Peyer's patch (tissue), 4 donors: ENCODE results near the gene MAP4K5.

Source experiments
- CTCF ChIP-seq, 6 experiments: fragments of 450-650 bp in 4 of 6; fragments of 200-600 bp in 2 of 6; sonication (generic) in 1 of 6; IDR thresholded peaks; one replicate each; pipeline ENCODE4 v1.5.1; 2017 to 2019; ENCODE audit warnings: antibody characterized with exemption in 6 of 6, mild to moderate bottlenecking in 3 of 6, moderate library complexity in 1 of 6
- POLR2A ChIP-seq, 2 donors: fragments of 450-650 bp; IDR thresholded peaks; one replicate each; pipeline ENCODE4 v1.5.1; 2017; ENCODE audit warnings: antibody characterized with exemption in 2 of 2, mild to moderate bottlenecking in 2 of 2, moderate library complexity in 2 of 2

- TF ChIP-seq CTCF (IDR thresholded peaks at IDR 0.05) (no peak), POLR2A (IDR thresholded peaks at IDR 0.05) (no peak)
These were observed 56.9 kb downstream of the MAP4K5 start for GRCh38 chr14:50475460-50475859.
